H9 (cell line): ENCODE results near the gene IGSF3. TPM values are rescaled to one million over a fixed set of nuclear protein-coding genes. Genes with fewer than 3 reads are reported as not detected.

Experiments used
- DNase-seq: peaks from one replicate; pipeline ENCODE4 v3.0.0-alpha.2; 2017
- H2AFZ ChIP-seq: one replicate; pipeline ENCODE4 v1.6.1; 2013; ENCODE audit warnings: mild to moderate bottlenecking, low read length, control low read depth, moderate library complexity
- H2AK5ac ChIP-seq: 2 replicates; pipeline ENCODE4 v1.6.1; 2013; ENCODE audit warnings: low read length, control low read depth, mixed read lengths; ENCODE audit not compliant: insufficient read length
- H2BK120ac ChIP-seq: one replicate; pipeline ENCODE4 v1.6.1; 2013; ENCODE audit warnings: low read depth, mild to moderate bottlenecking, low read length, control low read depth, inconsistent platforms; ENCODE audit not compliant: poor library complexity, severe bottlenecking
- H2BK12ac ChIP-seq: 2 replicates; pipeline ENCODE4 v1.6.1; 2013; ENCODE audit warnings: low read length, control low read depth, mixed read lengths, low read depth; ENCODE audit not compliant: insufficient read length
- H2BK15ac ChIP-seq: 2 replicates; pipeline ENCODE4 v1.6.1; 2013; ENCODE audit warnings: low read depth, low read length, control low read depth
- H2BK20ac ChIP-seq: one replicate; pipeline ENCODE4 v1.6.1; 2013; ENCODE audit warnings: low read depth, mild to moderate bottlenecking, low read length, control low read depth, inconsistent platforms; ENCODE audit not compliant: poor library complexity, severe bottlenecking
- H2BK5ac ChIP-seq: 2 replicates; pipeline ENCODE4 v1.6.1; 2013; ENCODE audit warnings: low read length, control low read depth, mixed read lengths; ENCODE audit not compliant: insufficient read length
- H3K14ac ChIP-seq: 2 replicates; pipeline ENCODE4 v1.6.1; 2013; ENCODE audit warnings: low read length, control low read depth; ENCODE audit not compliant: insufficient read depth
- H3K18ac ChIP-seq: 2 replicates; pipeline ENCODE4 v1.6.1; 2013; ENCODE audit warnings: low read depth, mild to moderate bottlenecking, mixed read lengths, low read length, control low read depth; ENCODE audit not compliant: insufficient read length
- H3K23ac ChIP-seq: 2 replicates; pipeline ENCODE4 v1.6.1; 2013; ENCODE audit warnings: low read length, control low read depth, mixed read lengths, low read depth; ENCODE audit not compliant: insufficient read length
- H3K23me2 ChIP-seq: 2 replicates; pipeline ENCODE4 v1.6.1; 2013; ENCODE audit warnings: low read depth, mild to moderate bottlenecking, mixed read lengths, low read length, control low read depth; ENCODE audit not compliant: insufficient read length, poor library complexity, severe bottlenecking
- H3K27ac ChIP-seq: 2 replicates; pipeline ENCODE4 v1.5.1; 2013; ENCODE audit warnings: low read length, control low read depth, mixed read lengths, low read depth; ENCODE audit not compliant: insufficient read length
- H3K27me3 ChIP-seq: 2 replicates; pipeline ENCODE4 v1.6.1; 2013; ENCODE audit warnings: low read length, control low read depth, inconsistent platforms; ENCODE audit not compliant: insufficient read depth
- H3K4ac ChIP-seq: 2 replicates; pipeline ENCODE4 v1.6.1; 2013; ENCODE audit warnings: low read depth, mild to moderate bottlenecking, control low read depth, inconsistent platforms, low read length, moderate library complexity
- H3K4me1 ChIP-seq: 2 replicates; pipeline ENCODE4 v1.6.1; 2013; ENCODE audit warnings: low read length, control low read depth, inconsistent platforms; ENCODE audit not compliant: insufficient read depth
- H3K4me2 ChIP-seq: 2 replicates; pipeline ENCODE4 v1.6.1; 2013; ENCODE audit warnings: low read length, control low read depth, mixed read lengths; ENCODE audit not compliant: insufficient read length, insufficient read depth
- H3K56ac ChIP-seq: 2 replicates; pipeline ENCODE4 v1.6.1; 2013; ENCODE audit warnings: low read depth, mild to moderate bottlenecking, mixed read lengths, low read length, control low read depth; ENCODE audit not compliant: insufficient read length
- H3K79me1 ChIP-seq: 2 replicates; pipeline ENCODE4 v1.6.1; 2013; ENCODE audit warnings: low read depth, mild to moderate bottlenecking, moderate library complexity, low read length, control low read depth, inconsistent platforms; ENCODE audit not compliant: insufficient read depth, poor library complexity, severe bottlenecking
- H3K79me2 ChIP-seq: 2 replicates; pipeline ENCODE4 v1.6.1; 2013; ENCODE audit warnings: low read length, control low read depth, inconsistent platforms; ENCODE audit not compliant: insufficient read depth
- H3K9ac ChIP-seq: 2 replicates; pipeline ENCODE4 v1.6.1; 2013; ENCODE audit warnings: low read length, control low read depth, mixed read lengths; ENCODE audit not compliant: insufficient read length; ENCODE audit errors: extremely low read depth
- H3K9me3 ChIP-seq: one replicate; pipeline ENCODE4 v1.6.1; 2013; ENCODE audit warnings: low read depth, low read length, inconsistent platforms; ENCODE audit not compliant: control insufficient read depth
- H3T11ph ChIP-seq: one replicate; pipeline ENCODE4 v1.6.1; 2013; ENCODE audit warnings: mild to moderate bottlenecking, low read length, control low read depth, inconsistent platforms
- H4K20me1 ChIP-seq: one replicate; pipeline ENCODE4 v1.6.1; 2013; ENCODE audit not compliant: control insufficient read depth, insufficient read length, insufficient read depth
- H4K5ac ChIP-seq: 2 replicates; pipeline ENCODE4 v1.6.1; 2013; ENCODE audit warnings: low read depth, mild to moderate bottlenecking, mixed read lengths, low read length, control low read depth; ENCODE audit not compliant: insufficient read length
- H4K8ac ChIP-seq: replicated peaks from 2 replicates; pipeline ENCODE4 v1.6.1; 2013; ENCODE audit warnings: low read length, control low read depth, mixed read lengths, low read depth; ENCODE audit not compliant: insufficient read length
- H4K91ac ChIP-seq: 2 replicates; pipeline ENCODE4 v1.6.1; 2013; ENCODE audit warnings: low read depth, mild to moderate bottlenecking, moderate library complexity, mixed read lengths, low read length, control low read depth; ENCODE audit not compliant: insufficient read length
- H3K27ac Mint-ChIP-seq, 3 experiments: 2 replicates in 2 of 3; 3 replicates in 1 of 3; pipeline ENCODE4 v1.8.0; 2020 to 2021; ENCODE audit warnings: mixed read lengths in 3 of 3, mild to moderate bottlenecking in 1 of 3, moderate library complexity in 1 of 3
- H3K27me3 Mint-ChIP-seq: 2 replicates; pipeline ENCODE4 v1.8.0; 2021; ENCODE audit warnings: low read depth, mild to moderate bottlenecking, moderate library complexity, mixed read lengths
- H3K36me3 Mint-ChIP-seq, 3 experiments: 2 replicates in 2 of 3; 3 replicates in 1 of 3; pipeline ENCODE4 v1.8.0; 2020 to 2021; ENCODE audit warnings: low read depth in 3 of 3, mixed read lengths in 3 of 3; ENCODE audit not compliant: insufficient read depth in 1 of 3
- H3K4me1 Mint-ChIP-seq, 2 experiments: 2 replicates each; pipeline ENCODE4 v1.8.0; 2020; ENCODE audit warnings: mixed read lengths in 2 of 2
- H3K4me3 Mint-ChIP-seq, 2 experiments: 2 replicates in 1 of 2; 3 replicates in 1 of 2; pipeline ENCODE4 v1.8.0; 2020 to 2021; ENCODE audit warnings: mild to moderate bottlenecking in 2 of 2, mixed read lengths in 2 of 2, moderate library complexity in 1 of 2
- H3K9me3 Mint-ChIP-seq, 2 experiments: 2 replicates in 1 of 2; 3 replicates in 1 of 2; pipeline ENCODE4 v1.8.0; 2020; ENCODE audit warnings: mild to moderate bottlenecking in 2 of 2, mixed read lengths in 2 of 2, moderate library complexity in 1 of 2
- WGBS: extraction: QIAGEN DNeasy Blood & Tissue Kit; methylation state at CpG from one replicate; pipeline ENCODE4 v1.1.7; 2013; ENCODE audit warnings: missing lambda C conversion rate, low lambda C conversion rate, mixed read lengths; ENCODE audit not compliant: insufficient read length; ENCODE audit errors: extremely low coverage; 5-methylcytosine and 5-hydroxymethylcytosine counted together
- total RNA-seq: library from RNA; stranded (reverse); gene quantifications from 2 replicates; pipeline ENCODE4 v1.2.1, GENCODE V29; 2021
- TF ChIP-seq, protein P1 (sequence below): fragments of 200-600 bp; sonication (generic); conservative IDR thresholded peaks from 3 replicates; pipeline ENCODE4 v1.8.0; 2021; ENCODE audit warnings: antibody characterized with exemption, mild to moderate bottlenecking

Gene IGSF3
- total RNA-seq, 1 experiment from 2014 or later: 19.1 TPM

DNA sequence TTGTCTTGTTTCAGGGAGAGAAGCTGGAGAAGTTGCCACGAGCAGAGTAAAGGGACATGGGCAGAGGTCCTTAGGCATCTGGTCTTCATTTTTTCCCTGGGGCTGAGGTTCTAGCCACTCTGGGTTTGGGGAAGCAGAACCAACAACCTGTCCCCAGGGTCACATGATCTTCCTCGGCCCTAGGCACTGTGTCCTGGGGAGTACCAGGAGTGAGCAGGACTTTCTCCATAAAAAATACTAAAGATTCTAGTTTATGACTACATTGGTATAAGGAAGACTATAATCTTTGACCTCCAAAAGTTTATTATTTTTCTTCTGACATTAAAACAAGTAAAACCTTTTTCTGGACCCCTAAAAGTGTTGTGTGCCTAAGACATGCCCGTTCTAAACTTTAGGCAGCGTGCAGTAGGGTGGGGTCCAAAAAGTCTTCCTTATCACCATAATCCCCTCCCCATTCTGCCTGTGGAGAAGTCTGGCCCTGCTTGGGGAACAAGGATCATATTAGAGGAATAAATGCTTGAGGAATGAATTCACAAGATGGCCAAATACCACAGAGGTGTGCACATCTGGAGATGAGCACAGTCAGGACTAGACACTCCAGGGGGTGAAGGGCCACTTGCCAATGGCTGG lies 19.3 kb upstream of the IGSF3 start:
- no peak overlapping the region; the same call in 1 of the 2 replicates for H3K14ac ChIP-seq
- H3K27me3 ChIP-seq: no peaks in the 10 kb centered on the region
- TF ChIP-seq, protein P1, sequence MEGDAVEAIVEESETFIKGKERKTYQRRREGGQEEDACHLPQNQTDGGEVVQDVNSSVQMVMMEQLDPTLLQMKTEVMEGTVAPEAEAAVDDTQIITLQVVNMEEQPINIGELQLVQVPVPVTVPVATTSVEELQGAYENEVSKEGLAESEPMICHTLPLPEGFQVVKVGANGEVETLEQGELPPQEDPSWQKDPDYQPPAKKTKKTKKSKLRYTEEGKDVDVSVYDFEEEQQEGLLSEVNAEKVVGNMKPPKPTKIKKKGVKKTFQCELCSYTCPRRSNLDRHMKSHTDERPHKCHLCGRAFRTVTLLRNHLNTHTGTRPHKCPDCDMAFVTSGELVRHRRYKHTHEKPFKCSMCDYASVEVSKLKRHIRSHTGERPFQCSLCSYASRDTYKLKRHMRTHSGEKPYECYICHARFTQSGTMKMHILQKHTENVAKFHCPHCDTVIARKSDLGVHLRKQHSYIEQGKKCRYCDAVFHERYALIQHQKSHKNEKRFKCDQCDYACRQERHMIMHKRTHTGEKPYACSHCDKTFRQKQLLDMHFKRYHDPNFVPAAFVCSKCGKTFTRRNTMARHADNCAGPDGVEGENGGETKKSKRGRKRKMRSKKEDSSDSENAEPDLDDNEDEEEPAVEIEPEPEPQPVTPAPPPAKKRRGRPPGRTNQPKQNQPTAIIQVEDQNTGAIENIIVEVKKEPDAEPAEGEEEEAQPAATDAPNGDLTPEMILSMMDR: no peak
- no peak overlapping the region for H3K23ac ChIP-seq
- H3K18ac ChIP-seq: no peak overlapping the region
- Mint-ChIP-seq H3K27me3 (no peaks in the 10 kb centered on the region), H3K27ac (peak overlapping the region in 1 of 3 experiments; percentile 39; a peak in 4 of 7 replicates), H3K4me1 (peaks cover 8 to 19% of the 10 kb centered on the region in 2 experiments), H3K36me3 (no peaks in the 10 kb centered on the region), H3K9me3 (no peaks in the 10 kb centered on the region), H3K4me3 (no peak overlapping the region)
- no peak overlapping the region for H4K8ac ChIP-seq
- H3K27ac ChIP-seq: no peak overlapping the region
- H3T11ph ChIP-seq: no peak overlapping the region
- no peaks in the 10 kb centered on the region for H3K79me1 ChIP-seq
- H3K4me2 ChIP-seq: no peak overlapping the region
- no peak overlapping the region for H4K5ac ChIP-seq
- H2BK12ac ChIP-seq: no peak overlapping the region
- no peak overlapping the region for H3K9ac ChIP-seq
- no peak overlapping the region for H3K56ac ChIP-seq
- no peaks in the 10 kb centered on the region for H4K20me1 ChIP-seq
- H3K23me2 ChIP-seq: no peaks in the 10 kb centered on the region
- H2BK15ac ChIP-seq: no peak overlapping the region
- no peak for DNase-seq
- no peaks in the 10 kb centered on the region; the same call in 1 of the 2 replicates for H3K4me1 ChIP-seq
- H2BK20ac ChIP-seq: no peak overlapping the region
- H3K9me3 ChIP-seq: no peaks in the 10 kb centered on the region
- no peak overlapping the region for H2BK5ac ChIP-seq
- no peak overlapping the region for H2BK120ac ChIP-seq
- no CpG with 5 or more reads among the region's 4 CpGs for WGBS
- no peak overlapping the region for H2AK5ac ChIP-seq
- H4K91ac ChIP-seq: no peak overlapping the region
- H3K79me2 ChIP-seq: no peaks in the 10 kb centered on the region
- H3K4ac ChIP-seq: no peak overlapping the region
- H2AFZ ChIP-seq: no peak overlapping the region
